HEK293 (cell line): ENCODE data around the gene DHRS12.
A peak's percentile ranks its signal among the peaks of the same experiment; 100 is the strongest.

ENCODE experiments used
- CTCF ChIA-PET: fragments of 350-600 bp; formaldehyde crosslinking; extraction: SDS; loops from one replicate; lab custom pipeline; 2021; ENCODE audit warnings: antibody characterized with exemption; lab: Yijun Ruan, JAX
- POLR2A ChIA-PET: fragments of 300-600 bp; formaldehyde crosslinking; extraction: SDS; loops from one replicate; lab custom pipeline; 2020; ENCODE audit warnings: antibody characterized with exemption, inconsistent platforms; lab: Yijun Ruan, JAX
- H3K27ac ChIP-seq: fragments of 200-500 bp; sonication (Bioruptor generic); 2 replicates; pipeline ENCODE4 v1.5.1; 2014; ENCODE audit warnings: low read depth, low read length, control low read depth, inconsistent platforms; ENCODE audit errors: extremely low read depth
- H3K36me3 ChIP-seq, 2 experiments: fragments of 200-500 bp in 1 of 2; sonication (Bioruptor generic) in 1 of 2; 1 replicate in 1 of 2; 2 replicates in 1 of 2; pipeline ENCODE4 v1.5.1; 2014 to 2017; ENCODE audit warnings: inconsistent platforms in 2 of 2, low read length in 2 of 2; ENCODE audit not compliant: control insufficient read depth in 2 of 2, insufficient read depth in 1 of 2
- H3K4me1 ChIP-seq: fragments of 200-500 bp; sonication (Bioruptor generic); 2 replicates; pipeline ENCODE4 v1.5.1; 2014; ENCODE audit warnings: mild to moderate bottlenecking, low read length, inconsistent platforms; ENCODE audit not compliant: control insufficient read depth, insufficient read depth
- H3K4me3 ChIP-seq: 2 replicates; pipeline ENCODE4 v1.5.1; 2011; ENCODE audit warnings: low read depth, mild to moderate bottlenecking, control low read depth, low read length, moderate library complexity
- H3K9me3 ChIP-seq: fragments of 200-500 bp; sonication (Bioruptor generic); 2 replicates; pipeline ENCODE4 v1.5.1; 2014; ENCODE audit warnings: low read depth, low read length, inconsistent platforms; ENCODE audit not compliant: control insufficient read depth, insufficient read depth
- CTCF ChIP-seq: fragments of 450-650 bp; formaldehyde crosslinking; IDR thresholded peaks from 2 replicates; pipeline ENCODE4 v1.5.1; 2016; ENCODE audit warnings: missing biosample characterization, missing genetic modification characterization
- FEZF1 ChIP-seq: fragments of 450-650 bp; formaldehyde crosslinking; IDR thresholded peaks from 2 replicates; pipeline ENCODE4 v1.5.1; 2016; ENCODE audit warnings: missing biosample characterization, missing genetic modification characterization
- HIC1 ChIP-seq: fragments of 450-650 bp; formaldehyde crosslinking; IDR thresholded peaks from 2 replicates; pipeline ENCODE4 v1.5.1; 2016; ENCODE audit warnings: missing biosample characterization, missing genetic modification characterization
- MYNN ChIP-seq: fragments of 450-650 bp; formaldehyde crosslinking; IDR thresholded peaks from 2 replicates; pipeline ENCODE4 v1.5.1; 2016; ENCODE audit warnings: missing biosample characterization, missing genetic modification characterization, borderline replicate concordance
- OSR2 ChIP-seq: fragments of 450-650 bp; formaldehyde crosslinking; IDR thresholded peaks from 2 replicates; pipeline ENCODE4 v1.5.1; 2016; ENCODE audit warnings: missing biosample characterization, missing genetic modification characterization
- PRDM10 ChIP-seq: fragments of 450-650 bp; formaldehyde crosslinking; IDR thresholded peaks from 2 replicates; pipeline ENCODE4 v1.5.1; 2016; ENCODE audit warnings: missing biosample characterization, missing genetic modification characterization
- REST ChIP-seq: fragments of 450-650 bp; formaldehyde crosslinking; IDR thresholded peaks from 2 replicates; pipeline ENCODE4 v1.5.1; 2016; ENCODE audit warnings: missing biosample characterization, missing genetic modification characterization
- SETDB1 ChIP-seq: IDR thresholded peaks from one replicate; pipeline ENCODE4 v1.6.1; 2017; ENCODE audit warnings: mild to moderate bottlenecking, low read length, moderate library complexity, mixed read lengths; ENCODE audit not compliant: insufficient read length
- SP2 ChIP-seq: fragments of 450-650 bp; formaldehyde crosslinking; IDR thresholded peaks from 2 replicates; pipeline ENCODE4 v1.5.1; 2016; ENCODE audit warnings: missing biosample characterization, missing genetic modification characterization
- ZBTB26 ChIP-seq: fragments of 450-650 bp; formaldehyde crosslinking; optimal IDR thresholded peaks from 2 replicates; pipeline ENCODE3; 2016; ENCODE audit warnings: missing biosample characterization, mild to moderate bottlenecking, missing genetic modification characterization
- ZFHX2 ChIP-seq: fragments of 450-650 bp; formaldehyde crosslinking; conservative IDR thresholded peaks from 2 replicates; pipeline ENCODE4 v1.5.1; 2016; ENCODE audit warnings: missing biosample characterization, missing genetic modification characterization
- ZNF10 ChIP-seq: fragments of 450-650 bp; formaldehyde crosslinking; IDR thresholded peaks from 2 replicates; pipeline ENCODE4 v1.5.1; 2017; ENCODE audit warnings: missing biosample characterization, missing genetic modification characterization
- ZNF138 ChIP-seq: fragments of 450-650 bp; formaldehyde crosslinking; IDR thresholded peaks from 2 replicates; pipeline ENCODE4 v1.5.1; 2016; ENCODE audit warnings: missing biosample characterization, missing genetic modification characterization, borderline replicate concordance
- ZNF274 ChIP-seq, 2 experiments: fragments of 200-500 bp in 1 of 2; fragments of 450-650 bp in 1 of 2; sonication (Bioruptor generic) in 1 of 2; formaldehyde crosslinking in 1 of 2; IDR thresholded peaks; 2 replicates each; pipeline versions ENCODE4 v1.5.1 to v1.6.1; 2014 to 2016; ENCODE audit warnings: borderline replicate concordance in 1 of 2, inconsistent platforms in 1 of 2, low read length in 1 of 2, missing biosample characterization in 1 of 2, missing genetic modification characterization in 1 of 2
- ZNF366 ChIP-seq: fragments of 450-650 bp; formaldehyde crosslinking; conservative IDR thresholded peaks from 2 replicates; pipeline ENCODE4 v1.5.1; 2016; ENCODE audit warnings: missing biosample characterization, missing genetic modification characterization
- ZNF391 ChIP-seq: fragments of 450-650 bp; formaldehyde crosslinking; IDR thresholded peaks from 2 replicates; pipeline ENCODE4 v1.5.1; 2016; ENCODE audit warnings: low read depth, missing biosample characterization, missing genetic modification characterization, borderline replicate concordance
- ZNF416 ChIP-seq: fragments of 450-650 bp; formaldehyde crosslinking; IDR thresholded peaks from 2 replicates; pipeline ENCODE4 v1.5.1; 2016; ENCODE audit warnings: missing biosample characterization, missing genetic modification characterization
- ZNF513 ChIP-seq: fragments of 450-650 bp; IDR thresholded peaks from 2 replicates; pipeline ENCODE4 v1.5.1; 2018; ENCODE audit warnings: missing biosample characterization, missing genetic modification characterization
- ZNF639 ChIP-seq: fragments of 450-650 bp; formaldehyde crosslinking; IDR thresholded peaks from 2 replicates; pipeline ENCODE4 v1.5.1; 2016; ENCODE audit warnings: missing biosample characterization, missing genetic modification characterization
- ZNF658 ChIP-seq: fragments of 450-650 bp; formaldehyde crosslinking; IDR thresholded peaks from 2 replicates; pipeline ENCODE4; 2016; ENCODE audit warnings: missing biosample characterization, missing genetic modification characterization
- ZNF701 ChIP-seq: fragments of 450-650 bp; formaldehyde crosslinking; IDR thresholded peaks from 2 replicates; pipeline ENCODE4 v1.5.1; 2016; ENCODE audit warnings: missing biosample characterization, missing genetic modification characterization

The DHRS12 gene

GRCh38 chr13:51848674-51849073 is 44.7 kb upstream of the DHRS12 start (continued):
- no peak for TF ChIP-seq CTCF
- TF ChIP-seq PRDM10 (tag by site-specific recombination) = peak; percentile 36
- peak; percentile 65 for TF ChIP-seq FEZF1 (tag by site-specific recombination)
- no peak for TF ChIP-seq ZNF391
- no peak for TF ChIP-seq ZNF138 (tag by site-specific recombination)
- no peak for TF ChIP-seq ZFHX2 (tag by site-specific recombination)
- peak; percentile 54 for TF ChIP-seq HIC1 (tag by site-specific recombination)
- no peak for TF ChIP-seq ZNF274 (IDR thresholded peaks at IDR 0.05; ENCODE audit: low read length)
- TF ChIP-seq ZNF274 (tag by site-specific recombination; IDR thresholded peaks at IDR 0.05; ENCODE audit: borderline replicate concordance) = no peak
- TF ChIP-seq ZNF701 (tag by site-specific recombination) = no peak
- no peak for TF ChIP-seq ZBTB26 (tag by site-specific recombination)
- TF ChIP-seq ZNF10 (tag by site-specific recombination) = 0 out of 2 replicates have a peak, but pooled peaks have one; percentile 51
- TF ChIP-seq SETDB1 = no peak
- TF ChIP-seq ZNF658 (tag by site-specific recombination) = no peak
- TF ChIP-seq MYNN (tag by site-specific recombination) = no peak
- no peak for TF ChIP-seq ZNF513 (tag by site-specific recombination)

GRCh38 chr13:51846756-51847155 is 42.8 kb upstream of the DHRS12 start:
- Histone ChIP-seq H3K4me3 (no peak overlapping the region), H3K9me3 (no peaks in the 10 kb centered on the region), H3K27ac (no peak overlapping the region), H3K36me3 (no peaks in the 10 kb centered on the region), H3K4me1 (no peaks in the 10 kb centered on the region)
- ChIA-PET POLR2A (interaction anchor here (0.6 kb wide), 1 partner anchor 418 kb away, joined by 5 read pairs; no protein-coding TSS in a partner anchor), CTCF (interaction anchor here (0.6 to 1.6 kb wide), 3 partner anchors 31 to 525 kb away, joined by 3 to 5 read pairs (median 3); no protein-coding TSS in a partner anchor)
- TF ChIP-seq SP2 = no peak
- no peak for TF ChIP-seq ZNF639
- no peak for TF ChIP-seq ZNF416
- TF ChIP-seq OSR2 (tag by site-specific recombination) = no peak
- TF ChIP-seq ZNF366 = no peak
- no peak for TF ChIP-seq REST (tag by site-specific recombination)
